HepG2 (cell line): ENCODE results near the gene NKX6-2.

Experiments used
- ATF7 ChIP-seq, 2 experiments: fragments of 450-650 bp in 1 of 2; sonication (generic) in 1 of 2; formaldehyde crosslinking in 1 of 2; IDR thresholded peaks; 2 replicates each; pipeline versions ENCODE4 v1.4.0 to v1.6.1; 2016 to 2020; ENCODE audit warnings: antibody characterized with exemption in 1 of 2, mild to moderate bottlenecking in 1 of 2, missing genetic modification reagents in 1 of 2
- CBFB ChIP-seq: sonication (generic); formaldehyde crosslinking; IDR thresholded peaks from 2 replicates; pipeline ENCODE4 v1.4.0; 2020; ENCODE audit warnings: missing genetic modification reagents
- CHD4 ChIP-seq: fragments of 200-600 bp; sonication (generic); IDR thresholded peaks from 2 replicates; pipeline ENCODE4 v1.7.0; 2017; ENCODE audit warnings: mild to moderate bottlenecking, low read length, borderline replicate concordance
- ETV6 ChIP-seq: sonication (generic); formaldehyde crosslinking; conservative IDR thresholded peaks from 2 replicates; pipeline ENCODE4 v1.4.0; 2020; ENCODE audit warnings: missing genetic modification reagents
- POLR2A ChIP-seq, 2 experiments: IDR thresholded peaks; 2 replicates each; pipeline ENCODE4 v1.6.1; 2011; ENCODE audit warnings: low read depth in 2 of 2, low read length in 2 of 2, mild to moderate bottlenecking in 1 of 2, moderate library complexity in 1 of 2; ENCODE audit not compliant: insufficient read depth in 1 of 2
- SMC3 ChIP-seq: IDR thresholded peaks from 2 replicates; pipeline ENCODE4 v1.6.1; 2011; ENCODE audit warnings: low read length, improper control_type of control experiment
- ZNF446 ChIP-seq: sonication (generic); formaldehyde crosslinking; IDR thresholded peaks from 2 replicates; pipeline ENCODE4 v1.5.0; 2020; ENCODE audit warnings: mild to moderate bottlenecking, missing genetic modification reagents
- TF ChIP-seq, protein P1 (sequence below), 2 experiments: IDR thresholded peaks; 2 replicates each; pipeline ENCODE4 v1.6.1; 2011 to 2012; ENCODE audit warnings: low read length in 2 of 2, borderline replicate concordance in 1 of 2, low read depth in 1 of 2, mild to moderate bottlenecking in 1 of 2, moderate library complexity in 1 of 2
- TF ChIP-seq, protein P2 (sequence below): sonication (generic); formaldehyde crosslinking; IDR thresholded peaks from 2 replicates; pipeline ENCODE4 v1.5.0; 2020; ENCODE audit warnings: mild to moderate bottlenecking, missing genetic modification reagents, moderate library complexity

- TF ChIP-seq SMC3 (no peak), ZNF446 (CRISPR knock-in tag) (no peak), POLR2A (IDR thresholded peaks at IDR 0.05; ENCODE audit: insufficient read depth in 1 of 2, low read depth in 2 of 2, low read length in 2 of 2) (no peak), CHD4 (no peak), ETV6 (CRISPR knock-in tag) (no peak), ATF7 (IDR thresholded peaks at IDR 0.05) (no peak), ATF7 (CRISPR knock-in tag; IDR thresholded peaks at IDR 0.05) (no peak), CBFB (CRISPR knock-in tag) (no peak)
- TF ChIP-seq, protein P1, sequence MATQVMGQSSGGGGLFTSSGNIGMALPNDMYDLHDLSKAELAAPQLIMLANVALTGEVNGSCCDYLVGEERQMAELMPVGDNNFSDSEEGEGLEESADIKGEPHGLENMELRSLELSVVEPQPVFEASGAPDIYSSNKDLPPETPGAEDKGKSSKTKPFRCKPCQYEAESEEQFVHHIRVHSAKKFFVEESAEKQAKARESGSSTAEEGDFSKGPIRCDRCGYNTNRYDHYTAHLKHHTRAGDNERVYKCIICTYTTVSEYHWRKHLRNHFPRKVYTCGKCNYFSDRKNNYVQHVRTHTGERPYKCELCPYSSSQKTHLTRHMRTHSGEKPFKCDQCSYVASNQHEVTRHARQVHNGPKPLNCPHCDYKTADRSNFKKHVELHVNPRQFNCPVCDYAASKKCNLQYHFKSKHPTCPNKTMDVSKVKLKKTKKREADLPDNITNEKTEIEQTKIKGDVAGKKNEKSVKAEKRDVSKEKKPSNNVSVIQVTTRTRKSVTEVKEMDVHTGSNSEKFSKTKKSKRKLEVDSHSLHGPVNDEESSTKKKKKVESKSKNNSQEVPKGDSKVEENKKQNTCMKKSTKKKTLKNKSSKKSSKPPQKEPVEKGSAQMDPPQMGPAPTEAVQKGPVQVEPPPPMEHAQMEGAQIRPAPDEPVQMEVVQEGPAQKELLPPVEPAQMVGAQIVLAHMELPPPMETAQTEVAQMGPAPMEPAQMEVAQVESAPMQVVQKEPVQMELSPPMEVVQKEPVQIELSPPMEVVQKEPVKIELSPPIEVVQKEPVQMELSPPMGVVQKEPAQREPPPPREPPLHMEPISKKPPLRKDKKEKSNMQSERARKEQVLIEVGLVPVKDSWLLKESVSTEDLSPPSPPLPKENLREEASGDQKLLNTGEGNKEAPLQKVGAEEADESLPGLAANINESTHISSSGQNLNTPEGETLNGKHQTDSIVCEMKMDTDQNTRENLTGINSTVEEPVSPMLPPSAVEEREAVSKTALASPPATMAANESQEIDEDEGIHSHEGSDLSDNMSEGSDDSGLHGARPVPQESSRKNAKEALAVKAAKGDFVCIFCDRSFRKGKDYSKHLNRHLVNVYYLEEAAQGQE (IDR thresholded peaks at IDR 0.05; ENCODE audit: borderline replicate concordance in 1 of 2, low read depth in 1 of 2, low read length in 2 of 2): no peak
- TF ChIP-seq, protein P2, sequence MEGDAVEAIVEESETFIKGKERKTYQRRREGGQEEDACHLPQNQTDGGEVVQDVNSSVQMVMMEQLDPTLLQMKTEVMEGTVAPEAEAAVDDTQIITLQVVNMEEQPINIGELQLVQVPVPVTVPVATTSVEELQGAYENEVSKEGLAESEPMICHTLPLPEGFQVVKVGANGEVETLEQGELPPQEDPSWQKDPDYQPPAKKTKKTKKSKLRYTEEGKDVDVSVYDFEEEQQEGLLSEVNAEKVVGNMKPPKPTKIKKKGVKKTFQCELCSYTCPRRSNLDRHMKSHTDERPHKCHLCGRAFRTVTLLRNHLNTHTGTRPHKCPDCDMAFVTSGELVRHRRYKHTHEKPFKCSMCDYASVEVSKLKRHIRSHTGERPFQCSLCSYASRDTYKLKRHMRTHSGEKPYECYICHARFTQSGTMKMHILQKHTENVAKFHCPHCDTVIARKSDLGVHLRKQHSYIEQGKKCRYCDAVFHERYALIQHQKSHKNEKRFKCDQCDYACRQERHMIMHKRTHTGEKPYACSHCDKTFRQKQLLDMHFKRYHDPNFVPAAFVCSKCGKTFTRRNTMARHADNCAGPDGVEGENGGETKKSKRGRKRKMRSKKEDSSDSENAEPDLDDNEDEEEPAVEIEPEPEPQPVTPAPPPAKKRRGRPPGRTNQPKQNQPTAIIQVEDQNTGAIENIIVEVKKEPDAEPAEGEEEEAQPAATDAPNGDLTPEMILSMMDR (CRISPR knock-in tag): no peak
Measured at GRCh38 chr10:132758865-132759264, 27.1 kb downstream of the NKX6-2 start.
